HUES64 (cell line): Measurements from ENCODE around the gene LILRB4.
"Not testable (repeated sequence)": the region's sequence is repeated elsewhere in the genome, so short reads cannot be mapped to it uniquely, and the experiment has no call there.

ENCODE experiments used
- H3K27ac ChIP-seq: 2 replicates; pipeline ENCODE4 v1.7.0; 2013; ENCODE audit warnings: low read depth, low read length, inconsistent platforms
- H3K27me3 ChIP-seq: 2 replicates; pipeline ENCODE4 v1.6.1; 2013; ENCODE audit warnings: mild to moderate bottlenecking, low read length; ENCODE audit not compliant: insufficient read depth
- H3K36me3 ChIP-seq: 2 replicates; pipeline ENCODE4 v1.6.1; 2013; ENCODE audit warnings: mild to moderate bottlenecking, low read length; ENCODE audit not compliant: insufficient read depth
- H3K4me1 ChIP-seq: 2 replicates; pipeline ENCODE4 v1.6.1; 2013; ENCODE audit warnings: mild to moderate bottlenecking, low read length, moderate library complexity; ENCODE audit not compliant: insufficient read depth
- H3K4me3 ChIP-seq: 2 replicates; pipeline ENCODE4 v1.5.1; 2013; ENCODE audit warnings: mild to moderate bottlenecking, low read length, moderate library complexity
- H3K9ac ChIP-seq: 2 replicates; pipeline ENCODE4 v1.6.1; 2013; ENCODE audit warnings: mild to moderate bottlenecking, low read depth, low read length
- H3K9me3 ChIP-seq: 2 replicates; pipeline ENCODE4 v1.6.1; 2013; ENCODE audit warnings: low read depth, low read length; ENCODE audit not compliant: insufficient read depth
- WGBS: fragments of 150-250, 120-280 bp; methylation state at CpG from one replicate; pipeline ENCODE4 v1.1.7; 2013; ENCODE audit warnings: missing lambda C conversion rate; 5-methylcytosine and 5-hydroxymethylcytosine counted together

Gene LILRB4

DNA sequence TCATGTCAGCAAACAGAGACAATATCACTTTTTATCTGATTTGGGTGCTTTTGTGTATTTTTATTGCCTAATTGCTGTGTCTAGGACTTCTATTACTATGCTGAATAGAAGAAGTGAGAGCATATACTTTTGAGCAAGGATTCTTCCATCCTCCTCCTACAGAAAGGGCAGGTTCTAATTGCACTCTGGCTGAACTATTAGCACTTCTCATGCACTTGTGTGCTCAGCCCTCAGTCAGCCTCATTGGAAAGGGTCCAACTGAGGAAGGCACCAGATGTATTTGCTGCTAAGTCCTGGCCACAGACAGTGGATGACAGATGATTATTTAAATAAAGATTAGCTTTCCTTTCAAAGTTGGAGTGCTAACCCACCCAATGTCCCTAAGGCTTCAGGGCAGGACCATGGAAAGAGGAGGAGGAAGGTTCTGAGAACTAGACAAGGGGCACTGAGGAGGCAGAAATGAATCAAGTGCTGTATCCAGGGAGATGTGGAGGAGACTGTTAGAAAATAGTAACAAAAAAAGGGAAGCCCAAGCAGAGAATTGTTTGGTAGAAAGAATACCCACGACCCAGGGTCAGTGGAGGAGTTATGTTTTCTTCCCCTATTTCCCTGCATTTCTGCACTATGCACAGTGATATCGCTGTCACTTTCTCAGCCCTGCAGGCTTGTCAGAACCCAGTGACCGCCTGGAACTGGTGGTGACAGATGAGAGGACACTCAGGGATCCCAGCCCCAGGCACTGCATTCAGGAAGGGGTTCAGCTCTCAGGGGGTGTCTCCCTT, 8.0 kb downstream of the LILRB4 start:
- 42% methylated on average over 3 of the region's 3 CpGs for WGBS
- H3K27ac ChIP-seq = no peak overlapping the region
- no peaks in the 10 kb centered on the region for H3K27me3 ChIP-seq
- H3K4me1 ChIP-seq = no peaks in the 10 kb centered on the region
- peaks cover 73% of the 10 kb centered on the region for H3K9me3 ChIP-seq
- H3K9ac ChIP-seq = no peak overlapping the region
- no peak overlapping the region for H3K4me3 ChIP-seq
- no peaks in the 10 kb centered on the region for H3K36me3 ChIP-seq

GRCh38 chr19:54673222-54673621, 10.4 kb downstream of the LILRB4 start:
- no peak overlapping the region for H3K4me3 ChIP-seq
- whole genome bisulfite sequencing = 96% methylated on average over 1 of the region's 1 CpG
- H3K27ac ChIP-seq = no peak overlapping the region
- H3K9me3 ChIP-seq = peaks cover 71% of the 10 kb centered on the region
- no peaks in the 10 kb centered on the region for H3K4me1 ChIP-seq
- no peak overlapping the region for H3K9ac ChIP-seq
- H3K27me3 ChIP-seq = no peaks in the 10 kb centered on the region
- H3K36me3 ChIP-seq = no peaks in the 10 kb centered on the region

DNA sequence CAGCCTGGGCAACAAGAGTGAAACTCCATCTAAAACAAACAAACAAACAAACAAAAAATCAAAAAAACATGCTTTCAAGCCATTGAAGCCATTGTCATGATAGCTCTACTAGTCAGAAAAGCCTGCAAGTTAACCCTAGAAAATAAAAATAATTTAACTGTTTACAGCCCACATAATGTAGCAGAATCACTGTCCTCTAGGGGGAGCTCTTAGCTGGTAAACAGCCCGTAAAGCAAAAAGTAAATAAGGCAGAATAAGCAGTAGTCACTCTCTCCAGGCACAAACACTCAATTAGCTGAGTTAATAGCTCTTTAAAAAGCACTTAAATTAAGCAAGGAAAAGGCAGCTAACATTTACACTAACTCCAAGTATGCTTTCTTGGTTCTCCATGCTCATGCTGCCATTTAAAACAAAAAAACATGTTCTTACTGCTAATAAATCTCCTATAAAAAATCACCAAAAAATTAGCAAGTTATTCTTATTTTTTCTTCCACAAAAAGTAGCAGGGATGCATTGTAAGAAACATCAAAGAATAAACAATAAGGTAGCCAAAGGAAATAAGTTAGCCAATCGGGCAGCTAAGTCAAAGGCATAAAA, 11.3 kb downstream of the LILRB4 start:
- Histone ChIP-seq H3K27ac (no peak overlapping the region), H3K4me1 (no peaks in the 10 kb centered on the region), H3K4me3 (no peak overlapping the region), H3K27me3 (no peaks in the 10 kb centered on the region), H3K9ac (no peak overlapping the region), H3K9me3 (peaks cover 68% of the 10 kb centered on the region), H3K36me3 (no peaks in the 10 kb centered on the region)
- 47% methylated on average over 2 of the region's 2 CpGs for WGBS

DNA sequence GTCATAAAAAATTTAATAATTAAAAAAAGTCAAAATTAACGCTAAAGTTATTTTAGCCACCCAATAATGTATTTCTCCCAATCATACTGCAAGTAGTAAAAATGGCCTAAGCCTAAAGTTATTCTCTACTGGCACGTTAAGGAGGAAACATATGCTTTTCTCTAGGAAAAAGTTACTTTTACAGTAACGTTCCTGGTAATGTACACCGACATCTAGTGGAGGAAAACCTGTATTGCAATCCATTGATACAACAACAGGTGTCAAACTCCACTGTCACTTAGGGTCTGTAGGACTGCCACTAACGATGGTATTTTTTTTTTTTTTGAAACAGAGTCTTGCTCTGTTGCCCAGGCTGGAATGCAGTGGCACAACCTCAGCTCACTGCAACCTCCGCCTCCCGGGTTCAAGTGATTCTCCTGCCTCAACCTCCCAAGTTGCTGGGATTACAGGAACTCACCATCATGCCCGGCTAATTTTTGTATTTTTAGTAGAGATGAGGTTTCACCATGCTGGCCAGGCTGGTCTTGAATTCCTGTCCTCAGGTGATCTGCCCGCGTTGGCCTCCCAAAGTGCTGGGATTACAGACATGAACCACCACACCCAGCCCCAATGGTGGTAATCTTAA, 13.5 kb downstream of the LILRB4 start:
- not testable (repeated sequence) for H3K27me3 ChIP-seq, H3K4me1 ChIP-seq, H3K36me3 ChIP-seq, H3K27ac ChIP-seq, H3K9ac ChIP-seq, H3K4me3 ChIP-seq
- 43% methylated on average over 10 of the region's 10 CpGs for WGBS
- peaks cover 58% of the 10 kb centered on the region for H3K9me3 ChIP-seq

DNA sequence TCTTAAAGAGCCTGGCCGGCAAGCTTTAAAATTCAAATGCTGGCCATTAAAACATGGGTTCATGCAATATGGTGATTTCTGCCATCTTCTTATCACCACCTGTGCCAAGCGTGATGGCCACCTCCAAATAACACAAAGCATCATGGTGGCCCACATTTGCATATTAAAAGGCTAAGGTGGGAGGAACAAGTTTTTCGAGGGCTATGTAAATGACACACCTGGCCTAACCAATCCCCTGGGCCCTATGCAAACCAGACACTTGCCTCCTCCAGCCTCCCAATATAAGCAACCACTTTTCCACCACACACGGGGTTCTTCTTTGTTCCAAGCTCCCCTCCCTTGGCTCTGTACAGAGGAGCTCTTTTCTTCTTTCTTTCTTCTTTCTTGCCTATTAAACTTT, 14.4 kb downstream of the LILRB4 start:
- no peaks in the 10 kb centered on the region for H3K4me1 ChIP-seq
- H3K27me3 ChIP-seq = no peaks in the 10 kb centered on the region
- peaks cover 54% of the 10 kb centered on the region for H3K9me3 ChIP-seq
- WGBS = 92% methylated on average over 4 of the region's 4 CpGs
- H3K4me3 ChIP-seq = no peak overlapping the region
- H3K9ac ChIP-seq = no peak overlapping the region
- no peak overlapping the region for H3K27ac ChIP-seq
- no peaks in the 10 kb centered on the region for H3K36me3 ChIP-seq

DNA sequence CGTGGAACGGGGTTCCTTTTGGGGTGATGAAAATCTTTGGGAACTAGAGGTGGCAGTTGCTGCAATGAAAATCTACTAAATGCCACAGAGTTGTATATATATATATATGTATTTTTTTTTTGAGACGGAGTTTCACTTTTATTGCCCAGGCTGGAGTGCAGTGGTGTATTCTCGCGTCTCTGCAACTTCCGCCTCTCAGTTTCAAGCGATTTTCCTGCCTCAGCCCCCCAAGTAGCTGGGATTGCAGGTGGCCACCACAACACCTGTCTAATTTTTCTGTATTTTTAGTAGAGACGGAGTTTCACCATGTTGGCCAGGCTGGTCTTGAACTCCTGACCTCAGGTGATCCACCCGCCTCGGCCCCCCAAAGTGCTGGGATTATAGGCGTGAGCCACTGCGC, 18.8 kb downstream of the LILRB4 start:
- not testable (repeated sequence) for H3K27ac ChIP-seq, H3K36me3 ChIP-seq, H3K27me3 ChIP-seq, H3K9ac ChIP-seq, H3K4me1 ChIP-seq, H3K4me3 ChIP-seq
- H3K9me3 ChIP-seq = peaks cover 75% of the 10 kb centered on the region
- 76% methylated on average over 9 of the region's 12 CpGs for WGBS

DNA sequence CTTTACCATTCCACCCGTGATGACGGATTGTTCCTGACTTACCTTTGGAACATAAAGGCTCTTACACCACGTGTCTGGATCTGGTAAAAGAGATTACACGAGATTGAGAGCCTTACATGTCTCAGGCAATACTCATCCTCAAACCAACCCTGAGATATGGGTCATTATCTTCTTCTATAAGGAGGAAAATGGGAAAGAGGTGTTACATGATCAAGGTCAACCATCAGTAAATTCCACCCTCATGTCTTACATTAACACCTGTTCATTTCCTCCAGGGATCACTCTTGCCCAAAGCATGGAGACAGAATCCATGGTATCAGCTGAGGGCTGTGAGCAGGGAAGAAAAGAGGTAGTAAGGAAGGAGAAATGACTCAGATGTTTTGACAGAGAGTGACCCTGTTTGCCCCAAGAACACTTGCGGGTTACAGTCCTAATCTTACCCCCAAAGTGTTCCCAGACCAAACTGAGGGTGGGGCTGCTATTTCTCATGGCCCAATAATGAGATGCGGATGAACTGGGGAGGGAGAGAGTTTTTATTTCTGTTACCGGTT, 19.6 kb downstream of the LILRB4 start:
- WGBS = 57% methylated on average over 6 of the region's 7 CpGs
- peaks cover 76% of the 10 kb centered on the region for H3K9me3 ChIP-seq
- H3K27me3 ChIP-seq = no peaks in the 10 kb centered on the region
- H3K9ac ChIP-seq = no peak overlapping the region
- H3K4me3 ChIP-seq = no peak overlapping the region
- H3K36me3 ChIP-seq = no peaks in the 10 kb centered on the region
- no peaks in the 10 kb centered on the region for H3K4me1 ChIP-seq
- no peak overlapping the region for H3K27ac ChIP-seq

- Histone ChIP-seq H3K4me1 (no peaks in the 10 kb centered on the region), H3K9me3 (peaks cover 81% of the 10 kb centered on the region)
- 59% methylated on average over 3 of the region's 3 CpGs for WGBS
These were observed 21.7 kb downstream of the LILRB4 start for GRCh38 chr19:54684527-54684926.

DNA sequence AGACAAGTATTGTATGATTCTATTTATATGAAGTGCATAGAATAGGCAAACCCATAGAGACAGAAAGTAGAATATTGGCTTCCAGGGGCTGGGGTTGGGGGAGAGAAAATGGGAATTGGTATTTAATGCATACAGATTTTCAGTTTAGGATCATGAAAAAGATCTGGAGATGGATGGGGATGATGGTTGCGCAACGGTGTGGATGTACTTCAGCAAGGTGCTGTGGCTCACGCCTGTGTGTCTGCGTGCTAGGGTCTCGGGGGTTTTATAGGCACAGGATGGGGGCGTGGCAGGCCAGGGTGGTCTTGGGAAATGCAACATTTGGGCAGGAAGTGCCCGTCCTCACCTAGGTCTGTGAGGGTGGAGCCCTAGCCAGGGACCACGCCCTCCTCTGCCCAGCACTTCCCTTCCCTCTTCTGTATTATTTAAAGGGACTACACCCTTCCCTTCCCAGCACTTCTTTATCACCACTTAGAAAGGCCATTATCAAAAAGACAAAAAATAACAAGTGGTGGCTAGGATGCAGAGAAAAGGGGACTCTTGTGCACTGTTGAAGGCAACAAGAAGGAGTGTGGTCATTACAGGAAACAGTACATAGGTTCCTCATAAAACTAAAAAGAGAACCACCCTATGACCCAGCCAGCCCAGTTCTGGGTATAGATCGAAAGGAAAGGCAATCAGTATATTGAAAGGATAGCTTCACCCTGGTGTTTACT, 29.0 kb downstream of the LILRB4 start:
- Histone ChIP-seq H3K9me3 (peaks cover 78% of the 10 kb centered on the region), H3K27ac (no peak overlapping the region), H3K27me3 (no peaks in the 10 kb centered on the region), H3K9ac (no peak overlapping the region), H3K4me3 (no peak overlapping the region), H3K36me3 (no peaks in the 10 kb centered on the region), H3K4me1 (no peaks in the 10 kb centered on the region)
- 71% methylated on average over 9 of the region's 9 CpGs for WGBS

More at GRCh38 chr19:54684527-54684926, 21.7 kb downstream of the LILRB4 start:
- Histone ChIP-seq H3K36me3 (no peaks in the 10 kb centered on the region), H3K9ac (no peak overlapping the region), H3K27me3 (no peaks in the 10 kb centered on the region), H3K27ac (no peak overlapping the region), H3K4me3 (no peak overlapping the region)

- H3K4me1 ChIP-seq = no peaks in the 10 kb centered on the region
- no peak overlapping the region for H3K9ac ChIP-seq
- WGBS = 45% methylated on average over 4 of the region's 4 CpGs
- H3K27ac ChIP-seq = no peak overlapping the region
- no peaks in the 10 kb centered on the region for H3K27me3 ChIP-seq
- peaks cover 75% of the 10 kb centered on the region for H3K9me3 ChIP-seq
- no peaks in the 10 kb centered on the region for H3K36me3 ChIP-seq
- H3K4me3 ChIP-seq = no peak overlapping the region
These were observed 29.5 kb downstream of the LILRB4 start for GRCh38 chr19:54692298-54692615.

GRCh38 chr19:54694648-54695047, 31.9 kb downstream of the LILRB4 start:
- H3K36me3 ChIP-seq = no peaks in the 10 kb centered on the region
- no peak overlapping the region for H3K4me3 ChIP-seq
- H3K27me3 ChIP-seq = no peaks in the 10 kb centered on the region
- H3K4me1 ChIP-seq = no peaks in the 10 kb centered on the region
- H3K9me3 ChIP-seq = peaks cover 72% of the 10 kb centered on the region
- H3K27ac ChIP-seq = no peak overlapping the region
- no peak overlapping the region for H3K9ac ChIP-seq
- 65% methylated on average over 5 of the region's 5 CpGs for WGBS
